HG02623 (cell line): ENCODE data around the gene PFKFB3.
"Not testable (repeated sequence)": the region's sequence is repeated elsewhere in the genome, so short reads cannot be mapped to it uniquely, and the experiment has no call there.

ENCODE experiments used
- ATAC-seq: cut with Tn5 transposase; IDR thresholded peaks from one replicate; pipeline ENCODE4 v1.9.1; 2021; ENCODE audit warnings: moderate library complexity; ENCODE audit not compliant: unreplicated experiment

Gene PFKFB3

GRCh38 chr10:6177880-6178281 is 24.9 kb upstream of the PFKFB3 start:
- no peak for ATAC-seq

- ATAC-seq: no peak
Observed at GRCh38 chr10:6178581-6178980, 24.2 kb upstream of the PFKFB3 start.

GRCh38 chr10:6179078-6179477 is 23.7 kb upstream of the PFKFB3 start:
- ATAC-seq: no peak

GRCh38 chr10:6180480-6181110 is 22.1 kb upstream of the PFKFB3 start:
- no peak for ATAC-seq

- ATAC-seq: no peak
Observed at GRCh38 chr10:6181249-6181648, 21.5 kb upstream of the PFKFB3 start.

GRCh38 chr10:6182454-6183098 is 20.2 kb upstream of the PFKFB3 start:
- no peak for ATAC-seq

- ATAC-seq: no peak
Observed at GRCh38 chr10:6185039-6185716, 17.6 kb upstream of the PFKFB3 start.

GRCh38 chr10:6186894-6187256 is 15.9 kb upstream of the PFKFB3 start:
- ATAC-seq: no peak

- ATAC-seq: no peak
Observed at GRCh38 chr10:6187278-6187677, 15.5 kb upstream of the PFKFB3 start.

- not testable (repeated sequence) for ATAC-seq
Observed at GRCh38 chr10:6190033-6190432, 12.7 kb upstream of the PFKFB3 start.

GRCh38 chr10:6191147-6191546 is 11.6 kb upstream of the PFKFB3 start:
- ATAC-seq: no peak

- no peak for ATAC-seq
Observed at GRCh38 chr10:6191569-6191968, 11.2 kb upstream of the PFKFB3 start.

- ATAC-seq: not testable (repeated sequence)
Observed at GRCh38 chr10:6193342-6193741, 9.4 kb upstream of the PFKFB3 start.

GRCh38 chr10:6194311-6194710 is 8.4 kb upstream of the PFKFB3 start:
- ATAC-seq: no peak

- ATAC-seq: no peak
Observed at GRCh38 chr10:6195376-6195775, 7.4 kb upstream of the PFKFB3 start.

- ATAC-seq: no peak
Observed at GRCh38 chr10:6195846-6196245, 6.9 kb upstream of the PFKFB3 start.

- not testable (repeated sequence) for ATAC-seq
Observed at GRCh38 chr10:6196524-6196923, 6.2 kb upstream of the PFKFB3 start.

- no peak for ATAC-seq
Observed at GRCh38 chr10:6197321-6197720, 5.4 kb upstream of the PFKFB3 start.

- ATAC-seq: no peak
Observed at GRCh38 chr10:6198171-6198570, 4.6 kb upstream of the PFKFB3 start.

- ATAC-seq: no peak
Observed at GRCh38 chr10:6199131-6199733, 3.5 kb upstream of the PFKFB3 start.

- no peak for ATAC-seq
Observed at GRCh38 chr10:6200440-6200733, 2.3 kb upstream of the PFKFB3 start.
